ENCODE data around the gene PHOX2A.

PHOX2A gene

GRCh38 chr11:72234514-72234830 lies 9.5 kb downstream of the PHOX2A start:
- Histone ChIP-seq H3K27ac (no peak overlapping the region), H3K36me3 (peaks cover 96% of the 10 kb centered on the region), H3K27me3 (ENCODE audit: insufficient read depth, low read depth, severe bottlenecking) (no peaks in the 10 kb centered on the region), H3K9me3 (ENCODE audit: severe bottlenecking) (no peaks in the 10 kb centered on the region), H3K4me3 (ENCODE audit: low read depth, low read length) (no peak overlapping the region)
- TF ChIP-seq CTCF (IDR thresholded peaks at IDR 0.05; ENCODE audit: low read depth, low read length): no peak
- DNase-seq: no peak

DNA sequence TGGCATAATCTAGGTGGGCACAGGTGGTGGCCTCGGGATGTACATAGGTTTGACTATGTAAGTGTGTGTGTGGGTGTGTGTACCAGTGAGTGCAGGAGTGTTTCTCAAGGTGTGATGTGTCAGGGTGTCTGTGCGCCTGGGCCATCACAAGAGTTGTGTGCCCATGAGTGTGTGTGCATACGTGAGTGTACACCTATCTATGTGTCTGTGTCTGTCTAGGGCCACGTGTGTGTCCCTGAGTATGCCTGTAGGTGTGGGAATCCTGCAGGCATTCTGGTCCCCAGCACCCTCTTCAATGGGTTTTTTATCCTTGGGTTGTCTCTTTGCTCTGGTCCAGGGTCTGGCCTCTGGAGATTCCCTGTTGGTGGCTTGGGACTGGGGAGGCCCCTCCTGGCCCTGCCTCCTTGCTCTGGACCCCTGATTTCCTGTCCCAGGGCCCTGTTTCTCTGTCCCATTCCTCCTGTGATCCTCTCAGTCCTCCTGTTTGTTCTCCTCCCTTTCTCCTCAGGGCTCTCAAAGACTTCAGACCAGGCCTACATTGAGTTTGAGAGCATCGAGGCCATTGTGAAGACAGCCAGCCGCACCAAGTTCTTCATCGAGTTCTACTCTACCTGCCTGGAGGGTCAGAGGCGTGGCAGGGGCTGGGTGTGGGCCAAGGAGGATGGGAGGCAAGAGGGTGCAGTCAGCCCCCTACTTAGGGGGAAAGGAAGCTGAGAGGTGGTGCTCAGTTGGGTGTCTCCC lies 10.0 kb downstream of the PHOX2A start:
- no peak overlapping the region for H3K27ac ChIP-seq
- H3K4me3 ChIP-seq (ENCODE audit: low read depth, low read length): no peak overlapping the region
- no peak for DNase-seq

DNA sequence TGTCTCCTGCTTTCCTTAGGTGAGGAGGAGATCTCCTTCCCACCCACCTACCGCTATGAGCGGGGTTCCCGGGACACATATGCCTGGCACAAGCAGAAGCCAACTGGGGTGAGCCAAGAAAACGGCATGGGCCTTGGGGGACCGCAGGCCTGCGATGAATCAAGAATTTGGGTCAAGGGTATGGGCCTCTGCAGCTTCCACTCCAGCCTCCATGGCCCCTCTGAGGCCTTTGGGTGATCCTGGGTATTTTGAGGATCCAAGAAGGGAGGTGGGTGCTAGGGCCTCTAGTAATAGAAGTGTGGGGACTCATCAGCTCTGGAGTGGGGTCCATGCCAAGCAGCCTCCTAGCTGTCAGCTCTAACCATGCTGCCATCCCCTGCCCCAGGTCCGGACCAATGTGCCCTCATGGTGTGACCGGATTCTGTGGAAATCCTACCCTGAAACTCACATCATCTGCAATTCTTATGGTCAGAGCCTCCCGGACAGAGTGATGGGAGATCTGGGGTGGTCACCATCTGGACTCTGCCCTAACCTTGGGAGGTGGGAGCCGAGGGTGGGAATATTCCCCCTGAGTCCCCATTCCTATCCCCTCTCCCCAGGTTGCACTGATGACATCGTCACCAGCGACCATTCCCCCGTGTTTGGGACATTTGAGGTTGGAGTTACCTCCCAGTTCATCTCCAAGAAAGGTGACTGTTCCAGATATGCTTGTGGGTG lies 10.8 kb downstream of the PHOX2A start:
- no peaks in the 10 kb centered on the region for H3K27me3 ChIP-seq (ENCODE audit: insufficient read depth, low read depth, severe bottlenecking)
- H3K4me3 ChIP-seq (ENCODE audit: low read depth, low read length): no peak overlapping the region
- H3K9me3 ChIP-seq (ENCODE audit: severe bottlenecking): no peaks in the 10 kb centered on the region
- no peak for DNase-seq
- no peak overlapping the region for H3K27ac ChIP-seq
- peaks cover 98% of the 10 kb centered on the region for H3K36me3 ChIP-seq
- TF ChIP-seq CTCF (IDR thresholded peaks at IDR 0.05; ENCODE audit: low read depth, low read length): no peak

More for the DNA sequence above, 10.0 kb downstream of the PHOX2A start:
- H3K27me3 ChIP-seq (ENCODE audit: insufficient read depth, low read depth, severe bottlenecking): no peaks in the 10 kb centered on the region
- no peak for TF ChIP-seq CTCF (IDR thresholded peaks at IDR 0.05; ENCODE audit: low read depth, low read length)
- H3K36me3 ChIP-seq: peaks cover 98% of the 10 kb centered on the region
- no peaks in the 10 kb centered on the region for H3K9me3 ChIP-seq (ENCODE audit: severe bottlenecking)

DNA sequence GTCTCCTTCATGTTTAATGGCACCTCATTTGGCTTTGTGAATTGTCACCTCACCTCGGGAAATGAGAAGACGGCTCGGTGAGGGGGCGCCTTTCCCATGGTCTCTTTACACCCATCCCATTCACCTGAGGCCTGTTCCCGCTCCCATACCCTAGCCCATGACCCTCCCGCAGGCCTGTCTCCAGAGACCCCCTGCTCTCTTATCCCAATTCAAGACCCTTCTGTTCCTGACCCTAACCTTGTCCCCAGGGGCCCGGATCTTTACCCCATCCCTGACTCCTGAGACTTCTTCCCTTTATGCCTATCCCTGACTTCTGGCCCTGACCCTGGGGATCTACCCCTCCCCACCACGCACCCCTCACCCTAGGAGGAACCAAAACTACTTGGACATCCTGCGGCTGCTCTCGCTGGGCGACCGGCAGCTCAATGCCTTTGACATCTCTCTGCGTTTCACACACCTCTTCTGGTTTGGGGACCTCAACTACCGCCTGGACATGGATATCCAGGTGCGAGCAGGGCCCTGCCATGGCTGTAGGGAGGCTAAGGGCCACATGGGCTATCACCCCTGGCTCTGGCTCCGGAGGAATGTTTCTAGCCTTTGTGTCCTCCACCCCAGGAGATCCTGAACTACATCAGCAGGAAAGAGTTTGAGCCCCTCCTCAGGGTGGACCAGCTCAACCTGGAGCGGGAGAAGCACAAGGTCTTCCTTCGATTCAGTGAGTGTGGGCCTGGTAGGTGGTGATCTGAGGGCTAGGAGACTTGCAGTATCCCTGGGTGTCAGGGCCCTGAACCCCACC lies 11.5 kb downstream of the PHOX2A start:
- TF ChIP-seq CTCF (IDR thresholded peaks at IDR 0.05; ENCODE audit: low read depth, low read length): no peak
- Histone ChIP-seq H3K9me3 (ENCODE audit: severe bottlenecking) (no peaks in the 10 kb centered on the region), H3K4me3 (ENCODE audit: low read depth, low read length) (no peak overlapping the region), H3K27me3 (ENCODE audit: insufficient read depth, low read depth, severe bottlenecking) (no peaks in the 10 kb centered on the region), H3K27ac (no peak overlapping the region), H3K36me3 (peaks cover 98% of the 10 kb centered on the region)
- no peak for DNase-seq

DNA sequence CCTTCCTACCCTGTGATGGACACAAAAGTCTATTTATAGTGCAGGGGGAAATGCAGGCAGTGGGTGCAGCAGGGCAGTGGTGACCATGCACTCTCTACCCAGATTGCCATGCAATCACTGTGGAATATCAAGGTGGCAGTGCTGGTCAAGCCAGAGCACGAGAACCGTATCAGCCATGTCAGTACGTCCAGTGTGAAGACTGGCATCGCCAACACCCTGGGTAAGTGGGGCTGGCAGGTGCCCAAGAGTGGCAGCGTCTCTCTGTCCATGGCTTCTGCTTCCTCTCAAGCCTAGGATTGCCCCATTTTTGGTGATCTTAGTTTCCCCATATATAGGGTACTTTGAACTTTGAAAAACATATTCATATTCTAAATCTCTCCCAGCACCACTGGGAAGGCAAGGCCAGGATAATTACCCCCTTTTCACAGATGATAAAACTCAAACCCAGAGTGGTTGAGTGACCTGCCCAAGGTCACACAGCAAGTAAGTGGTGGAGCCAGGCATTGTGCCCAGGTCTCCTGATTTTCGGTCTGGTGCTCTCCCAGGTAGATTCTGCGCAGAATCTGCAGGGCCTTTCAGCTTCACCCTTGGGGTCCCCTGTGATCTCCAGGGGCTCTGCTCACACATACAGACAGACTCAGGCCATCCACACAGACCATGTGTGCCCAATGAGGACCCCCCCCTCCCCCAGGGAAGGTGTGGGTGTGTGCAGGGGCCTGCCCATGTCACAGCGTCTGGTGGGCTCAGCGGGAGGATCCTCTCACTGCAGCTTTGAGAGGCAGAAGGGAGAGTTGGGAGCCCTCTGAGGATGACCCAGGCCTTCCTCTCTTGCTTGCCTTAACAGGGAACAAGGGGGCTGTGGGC lies 12.3 kb downstream of the PHOX2A start:
- TF ChIP-seq CTCF (IDR thresholded peaks at IDR 0.05; ENCODE audit: low read depth, low read length): no peak
- H3K27me3 ChIP-seq (ENCODE audit: insufficient read depth, low read depth, severe bottlenecking): no peaks in the 10 kb centered on the region
- no peaks in the 10 kb centered on the region for H3K9me3 ChIP-seq (ENCODE audit: severe bottlenecking)
- H3K36me3 ChIP-seq: peaks cover 98% of the 10 kb centered on the region
- DNase-seq: no peak
- no peak overlapping the region for H3K4me3 ChIP-seq (ENCODE audit: low read depth, low read length)
- H3K27ac ChIP-seq: no peak overlapping the region

Measured in WERI-Rb-1 (cell line).